T-helper 1 cell (primary cell): ENCODE data around the gene TBPL1.
"Not testable (repeated sequence)": the region's sequence is repeated elsewhere in the genome, so short reads cannot be mapped to it uniquely, and the experiment has no call there.

Experiments
- DNase-seq, 5 donors: peaks; one replicate each; pipeline ENCODE4 v3.0.0-alpha.2; 2012 to 2020

The TBPL1 gene

DNA sequence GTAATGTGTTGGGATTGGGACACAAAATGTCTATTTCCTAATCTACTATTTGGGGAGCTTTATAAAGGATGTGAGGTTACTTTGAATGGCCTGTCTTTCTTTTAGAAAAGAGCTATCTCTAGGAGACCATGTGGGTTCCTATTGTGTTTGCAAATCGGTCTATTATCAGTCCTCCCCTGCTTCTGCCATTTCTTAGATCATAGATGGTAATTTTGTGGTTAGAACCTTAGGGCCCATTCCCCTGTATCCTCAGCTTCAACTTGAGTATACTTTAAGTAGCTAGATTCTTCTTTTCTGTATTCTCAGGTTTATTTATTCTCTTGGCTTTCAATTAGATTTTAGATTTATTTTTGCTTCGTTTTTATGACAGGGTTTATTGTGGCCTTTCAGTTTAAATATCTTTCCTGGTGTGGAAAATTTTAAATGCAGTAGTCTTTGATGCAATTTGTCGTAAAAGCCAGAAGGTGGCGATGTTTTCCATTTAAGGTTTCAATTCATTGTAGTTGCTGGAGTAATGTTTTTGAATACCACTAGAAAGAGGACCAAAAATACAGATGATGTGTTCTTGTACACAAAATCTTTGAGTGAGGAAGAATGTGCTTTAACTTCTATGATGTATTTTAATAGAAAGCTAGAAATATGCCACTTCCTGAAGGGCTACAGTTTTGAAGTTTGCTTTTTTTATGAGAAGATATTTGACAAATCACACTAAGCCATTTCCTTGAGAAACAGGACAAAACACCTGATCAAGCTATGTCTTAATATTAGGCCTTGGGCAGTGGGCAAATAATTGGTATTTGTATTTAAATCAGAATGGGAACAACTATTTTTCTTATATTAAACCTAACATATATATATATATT is 20.3 kb downstream of the TBPL1 start:
- peak in 1 of 5 donors; percentile 46 for DNase-seq

DNA sequence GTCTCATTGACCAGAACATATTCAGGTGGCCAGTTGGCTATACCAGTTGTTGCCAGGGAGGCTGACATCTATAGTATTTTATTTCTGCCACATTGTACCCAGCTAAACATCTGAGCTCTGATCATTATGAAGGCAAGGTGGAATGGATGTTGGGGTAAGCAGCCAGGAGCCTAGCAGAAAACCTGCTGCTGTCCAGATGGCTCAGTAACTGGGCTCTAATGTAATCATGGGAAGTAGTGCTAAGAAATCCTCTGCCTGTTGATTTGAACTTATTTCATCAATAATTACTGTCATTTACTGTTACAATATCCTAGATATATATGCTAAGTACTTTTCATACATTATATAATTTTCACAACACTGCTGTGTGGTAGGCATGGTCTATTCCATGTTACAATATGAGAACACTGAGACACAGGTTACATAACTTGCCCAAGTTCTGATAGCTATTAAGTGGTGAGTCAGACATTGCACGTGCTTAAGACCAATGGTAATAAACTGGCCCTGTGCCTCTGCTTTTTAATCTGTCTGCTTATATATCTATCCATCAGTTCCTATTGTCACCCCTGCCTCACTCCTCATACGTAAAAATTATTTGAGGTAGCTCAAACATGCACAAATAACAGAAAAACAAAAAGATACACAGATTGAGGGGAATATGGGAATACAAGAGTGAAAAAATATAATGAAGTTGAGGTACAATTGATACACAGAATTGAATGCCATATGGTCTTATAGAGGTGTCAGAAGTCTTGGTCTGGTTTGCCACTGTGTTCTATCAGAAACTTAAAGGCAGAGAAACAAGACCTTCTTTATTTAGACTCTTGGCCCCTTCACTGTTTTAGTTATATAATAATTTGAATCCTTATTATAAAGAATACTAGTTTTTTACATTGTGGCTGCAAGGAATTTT is 25.2 kb downstream of the TBPL1 start:
- DNase-seq = no peak

DNA sequence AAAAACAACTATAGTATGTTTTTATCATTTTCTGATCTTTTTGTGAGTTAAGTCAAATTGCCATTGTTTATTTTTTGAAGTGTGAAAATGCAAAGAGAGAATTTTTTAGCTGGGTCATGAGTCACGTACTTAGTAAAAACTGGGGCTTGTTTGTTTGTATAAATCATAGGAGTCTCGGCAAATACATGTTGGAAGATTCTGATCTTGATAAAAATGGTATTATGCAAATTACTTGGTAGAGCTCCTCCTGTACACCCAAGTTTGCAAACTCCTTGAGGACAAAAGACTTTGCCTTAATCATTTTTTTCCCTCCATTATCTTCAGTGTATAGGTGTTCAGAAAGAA is 25.8 kb downstream of the TBPL1 start:
- no peak for DNase-seq

DNA sequence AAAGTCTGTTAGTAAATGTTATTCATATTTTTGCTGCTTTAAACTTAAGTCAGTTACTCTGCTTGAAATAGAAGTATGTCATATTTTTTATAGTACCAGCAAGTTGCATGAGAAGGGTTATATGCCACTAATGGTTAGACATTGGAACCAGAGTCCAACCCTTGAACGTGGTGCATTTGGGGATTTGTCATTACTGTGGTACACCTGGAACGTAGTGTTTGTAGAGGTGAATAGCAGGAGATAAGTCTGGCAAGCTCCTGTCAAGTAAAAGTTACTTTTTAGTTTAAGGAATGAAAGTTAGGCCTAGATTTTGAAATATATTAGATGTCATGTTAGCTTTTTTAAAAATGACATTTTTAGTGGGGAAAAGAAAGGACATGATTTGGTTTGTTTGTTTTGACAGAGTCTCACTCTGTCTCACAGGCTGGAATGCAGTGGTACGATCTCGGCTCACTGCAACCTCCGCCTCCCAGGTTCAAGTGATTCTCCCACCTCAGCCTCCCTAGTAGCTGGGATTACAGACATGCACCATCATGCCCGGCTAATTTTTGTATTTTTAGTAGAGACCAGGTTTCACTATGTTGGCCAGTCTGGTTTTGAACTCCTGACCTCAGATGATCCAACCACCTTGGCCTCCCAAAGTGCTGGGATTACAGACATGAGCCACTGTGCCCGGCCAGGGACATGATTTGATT is 26.4 kb downstream of the TBPL1 start:
- not testable (repeated sequence) for DNase-seq

DNA sequence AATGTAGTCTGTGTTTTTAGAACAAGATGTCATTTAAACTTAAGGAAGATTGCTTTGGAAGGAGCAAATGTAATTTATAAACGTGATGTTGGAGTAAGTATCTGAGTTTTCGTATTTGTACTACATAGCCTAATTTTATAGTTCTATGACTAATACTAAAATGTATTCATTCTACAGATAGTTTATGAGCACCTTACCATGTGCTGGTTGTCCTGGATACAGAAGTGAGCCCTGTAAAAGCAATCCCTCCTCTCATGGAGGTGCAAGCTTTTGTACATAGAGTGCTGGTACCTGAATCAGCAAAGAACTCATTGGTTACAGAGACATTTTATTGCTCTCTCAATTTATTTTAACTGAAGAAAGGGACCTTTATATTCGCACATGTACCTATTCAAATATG is 27.1 kb downstream of the TBPL1 start:
- no peak for DNase-seq

DNA sequence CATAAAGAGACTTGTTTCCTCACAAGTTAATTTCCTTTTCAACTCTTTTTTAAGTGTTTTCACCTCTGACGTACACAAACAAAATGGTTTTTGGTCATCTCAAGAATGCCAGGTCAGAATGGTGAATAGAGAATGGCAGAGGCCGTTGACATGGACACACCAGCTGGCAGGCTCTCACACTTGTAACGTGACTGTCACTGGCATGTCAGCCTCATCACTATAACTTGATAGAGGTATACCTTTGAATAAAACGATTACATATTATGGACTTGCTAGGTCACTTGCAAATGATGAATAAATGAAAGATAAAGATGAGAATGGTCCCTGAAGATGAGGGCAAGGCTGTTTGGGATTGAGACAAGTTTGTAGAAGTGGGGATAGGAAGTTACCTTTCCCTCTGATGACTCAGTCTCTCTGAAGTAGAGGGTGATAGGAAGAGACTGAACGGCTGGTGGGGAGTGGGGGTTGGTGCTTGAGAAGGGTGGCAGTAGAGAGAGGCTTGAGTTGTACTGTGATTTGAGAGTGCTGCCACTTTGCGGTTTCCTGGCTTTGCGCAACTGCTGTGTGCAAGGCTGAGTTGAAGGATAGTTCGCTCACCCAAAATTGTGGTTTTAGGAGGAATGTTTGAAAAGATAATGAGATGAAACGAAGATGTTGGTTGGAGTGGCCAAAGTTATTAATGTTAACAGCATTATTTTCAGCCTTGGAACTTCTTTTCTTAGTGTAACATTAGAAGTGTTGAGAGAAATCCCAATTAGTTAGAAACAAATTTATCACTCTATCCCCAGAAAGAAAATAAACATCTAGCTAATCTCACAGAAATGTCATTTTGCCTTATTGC is 30.3 kb downstream of the TBPL1 start:
- DNase-seq = peak in 3 of 5 donors; percentile 13 to 76 (median 25)

DNA sequence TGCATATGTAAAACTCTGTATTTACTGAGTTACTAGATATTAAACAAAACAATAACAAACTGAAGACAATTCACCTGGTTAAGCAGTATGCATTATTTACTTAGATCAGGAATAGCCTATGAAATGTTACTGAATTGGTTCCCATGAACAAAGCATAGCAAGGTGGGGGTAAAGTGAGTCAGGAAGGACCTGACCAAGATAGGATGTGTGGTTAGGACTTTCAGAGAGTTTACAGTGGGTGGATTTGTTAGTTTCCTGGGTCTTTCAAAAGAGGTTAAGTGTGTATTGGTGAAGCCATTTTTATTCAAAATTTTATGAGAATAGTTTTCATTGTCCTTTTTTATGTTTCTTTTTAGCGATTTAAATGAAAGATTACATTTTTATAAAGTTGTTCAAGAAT is 32.9 kb downstream of the TBPL1 start:
- DNase-seq = peak in 1 of 5 donors; percentile 16

DNA sequence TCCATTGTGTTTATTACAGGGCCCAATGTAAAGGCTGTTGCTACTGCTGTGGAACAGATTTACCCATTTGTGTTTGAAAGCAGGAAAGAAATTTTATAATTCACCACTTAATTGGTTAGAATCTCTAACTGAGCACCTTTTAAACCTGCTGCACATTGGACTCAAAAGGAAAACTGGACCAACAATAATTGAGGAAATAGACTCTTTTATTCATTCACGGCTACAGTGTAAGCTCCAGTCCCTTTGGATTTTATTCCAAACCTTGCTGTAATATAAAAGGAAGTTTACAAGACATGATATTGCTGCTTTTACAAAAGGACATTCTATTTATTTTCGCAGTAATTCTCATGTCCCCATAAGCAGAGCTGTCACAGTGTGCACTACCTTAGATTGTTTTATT is 33.9 kb downstream of the TBPL1 start:
- DNase-seq = no peak

DNA sequence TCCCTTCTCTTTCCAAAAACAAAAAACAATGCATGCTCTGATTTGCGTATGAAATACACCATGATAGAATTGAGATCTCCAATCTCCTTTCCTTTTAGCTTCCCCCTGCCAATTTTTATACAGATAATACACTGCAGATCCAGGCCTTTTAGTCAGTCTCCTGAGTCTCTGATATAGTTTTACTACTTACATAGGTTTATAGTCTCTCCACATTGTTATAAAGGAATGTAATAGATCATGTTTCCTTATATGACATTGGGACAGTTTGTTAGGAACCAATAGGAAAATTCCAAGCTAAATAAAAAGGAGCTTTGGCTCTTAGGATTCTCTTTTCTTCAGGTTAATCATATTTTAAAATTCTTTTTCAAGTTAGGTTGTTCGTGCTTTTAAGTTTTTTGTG is 36.5 kb downstream of the TBPL1 start:
- DNase-seq = no peak

DNA sequence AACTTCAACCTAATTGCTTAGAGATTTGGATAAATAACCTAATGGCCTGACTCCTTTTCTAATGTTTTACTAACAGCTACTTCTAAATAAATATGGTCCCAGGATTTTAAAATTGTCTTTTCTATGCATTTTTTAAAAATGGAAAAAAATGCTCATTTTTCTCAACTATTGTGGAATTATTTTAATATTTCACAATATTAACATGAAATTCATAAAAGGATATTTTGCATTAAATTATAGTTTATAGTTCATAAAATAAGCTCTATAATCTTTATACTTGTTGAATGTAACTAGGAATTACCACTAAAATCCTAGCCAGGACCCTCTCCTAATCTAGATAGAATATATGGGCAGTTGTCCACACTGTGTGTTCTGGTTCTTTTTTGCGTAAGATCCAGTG is 37.3 kb downstream of the TBPL1 start:
- no peak for DNase-seq

DNA sequence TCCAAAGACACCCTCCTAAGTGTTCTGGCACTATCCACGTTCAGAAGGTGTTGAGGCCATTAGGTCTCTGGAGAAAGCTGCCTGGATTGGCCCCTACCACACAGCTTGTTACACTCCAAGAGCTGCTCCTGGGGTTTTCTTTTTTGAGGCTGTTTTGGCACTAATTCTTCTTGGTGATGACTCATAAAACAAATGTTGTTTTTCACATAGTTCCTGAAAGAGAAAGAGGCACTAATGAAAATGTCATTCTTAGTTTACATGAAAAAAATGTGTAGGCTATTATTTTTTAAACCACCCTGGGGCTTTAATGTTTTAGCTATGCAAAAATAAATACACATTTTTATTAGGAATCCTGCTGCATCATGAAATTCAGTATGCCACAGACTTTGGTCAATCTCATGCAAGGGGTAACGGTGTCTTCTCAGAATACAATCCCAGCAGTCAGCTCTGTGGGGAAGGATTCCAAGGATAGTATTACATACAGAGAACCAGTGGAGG is 38.1 kb downstream of the TBPL1 start:
- DNase-seq = no peak

DNA sequence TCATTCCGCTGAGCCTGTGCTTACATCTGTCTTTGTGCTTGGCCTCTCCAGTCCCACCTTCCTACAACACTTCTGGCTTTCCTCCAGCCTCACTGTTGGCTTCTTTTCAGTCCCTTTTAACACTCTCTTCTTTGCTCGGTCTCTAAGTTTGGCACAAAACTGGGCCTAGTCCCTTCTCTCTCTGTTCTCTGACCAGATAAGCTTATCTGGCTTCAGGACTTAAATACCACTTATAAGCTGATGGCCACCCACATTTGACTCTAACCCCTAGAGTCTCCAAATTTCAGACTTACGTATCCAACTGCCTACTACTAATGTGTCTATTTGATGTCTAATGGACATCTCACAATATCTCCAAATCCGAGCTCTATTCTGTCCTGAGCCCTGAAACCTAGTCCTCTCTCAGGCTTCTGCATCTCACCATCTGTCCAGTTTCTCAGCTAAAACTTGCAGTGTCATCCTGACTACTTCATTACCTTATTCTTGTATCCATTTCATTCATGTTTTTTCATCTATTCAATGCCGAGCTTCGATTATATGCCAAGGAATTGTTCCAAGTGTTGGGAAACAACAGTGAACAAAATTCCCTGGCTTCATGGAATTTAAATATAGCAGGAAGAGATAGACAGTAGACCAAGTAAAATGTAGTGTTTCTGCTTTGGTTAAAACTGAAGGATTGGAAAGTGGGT is 40.1 kb downstream of the TBPL1 start:
- DNase-seq = no peak

DNA sequence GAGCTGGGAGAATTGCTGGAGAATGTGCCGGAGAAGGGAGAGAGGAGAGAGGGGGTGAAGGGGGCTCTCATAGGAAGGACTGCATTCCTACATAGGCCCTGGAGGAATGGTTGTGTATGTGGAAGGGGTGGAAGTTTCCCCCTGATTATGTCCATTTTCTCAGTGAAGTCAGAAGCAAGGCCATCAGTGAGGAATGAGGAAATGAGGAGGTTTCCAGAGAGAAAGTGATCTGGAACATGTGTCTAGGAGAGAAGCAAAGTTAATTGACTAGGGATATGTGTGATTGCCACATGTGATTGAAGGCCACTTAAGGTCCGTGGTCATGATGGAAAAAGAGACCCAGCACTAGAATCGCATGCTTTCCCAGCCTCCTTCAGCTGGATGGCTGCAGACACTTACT is 42.3 kb downstream of the TBPL1 start:
- DNase-seq = no peak

DNA sequence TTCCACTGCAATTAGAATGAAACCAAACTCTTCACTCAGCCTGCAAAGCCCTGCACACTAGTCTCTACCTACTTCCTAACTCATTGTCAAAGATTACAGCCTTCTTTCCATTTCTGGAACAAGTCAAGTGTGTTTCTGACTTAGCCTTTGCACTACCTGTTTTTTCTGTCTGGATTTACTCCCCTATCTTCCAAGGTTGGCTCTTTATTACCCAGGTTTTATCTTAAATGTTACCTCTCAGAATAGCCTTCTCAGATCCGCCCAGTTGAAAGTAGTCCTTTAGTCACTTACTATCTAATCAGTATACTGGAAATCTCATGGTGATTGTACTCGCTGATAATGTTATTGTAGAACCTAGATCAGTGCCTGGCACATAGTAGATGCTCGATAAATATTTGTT is 42.7 kb downstream of the TBPL1 start:
- no peak for DNase-seq

DNA sequence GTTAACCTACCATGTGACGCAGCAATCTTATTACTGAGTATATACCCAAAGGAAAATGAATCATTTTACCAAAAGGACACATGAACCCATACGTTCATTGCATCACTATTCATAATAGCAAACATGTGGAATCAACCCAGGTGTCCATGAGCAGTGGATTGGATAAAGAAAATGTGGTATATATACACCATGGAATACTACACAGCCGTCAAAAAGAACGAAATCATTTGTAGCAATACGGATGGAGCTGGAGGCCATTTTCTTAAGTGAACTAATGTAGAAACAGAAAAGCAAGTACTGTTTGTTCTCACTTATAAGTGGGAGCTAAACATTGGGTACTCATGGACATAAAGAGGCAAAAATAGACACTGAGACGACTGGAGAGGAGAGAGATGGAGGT is 44.2 kb downstream of the TBPL1 start:
- DNase-seq = no peak

DNA sequence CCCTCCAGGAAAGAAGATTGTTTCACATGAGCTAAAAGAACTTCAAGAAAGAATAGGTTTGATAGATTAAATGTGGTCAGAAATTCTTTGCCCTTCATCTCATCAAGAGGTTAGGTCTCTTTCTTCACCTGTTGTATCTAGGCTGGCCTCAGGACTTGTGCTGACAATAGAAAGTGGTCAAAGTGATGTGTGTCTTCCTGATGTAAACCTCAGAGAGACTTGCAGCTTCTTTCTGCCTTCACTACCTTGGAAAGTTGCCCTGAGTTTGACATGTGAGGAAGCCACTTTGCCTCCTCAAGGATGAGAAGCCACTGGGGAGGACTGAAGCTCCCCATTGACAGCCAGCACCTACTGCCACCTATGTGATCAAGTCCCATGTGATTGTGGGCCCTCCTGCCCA is 46.3 kb downstream of the TBPL1 start:
- DNase-seq = no peak

DNA sequence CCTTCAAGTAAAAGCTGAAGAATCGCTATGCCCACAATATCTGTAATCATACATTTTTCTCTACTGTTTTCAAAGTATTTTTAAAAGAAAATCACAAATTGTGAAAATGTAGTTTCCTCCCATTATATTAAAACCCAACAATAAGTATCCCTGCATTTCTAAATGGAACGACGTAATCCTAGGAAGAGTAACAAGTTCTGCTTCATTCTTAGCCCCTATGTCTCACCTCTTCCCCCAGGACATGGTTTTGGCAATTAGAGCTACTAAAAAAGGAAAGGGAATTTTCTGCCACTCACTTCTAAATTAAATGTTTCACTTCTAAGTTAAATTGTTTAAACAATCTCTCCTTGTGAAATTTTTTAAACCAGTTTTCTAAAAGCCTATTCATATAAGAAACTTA is 47.4 kb downstream of the TBPL1 start:
- no peak for DNase-seq

DNA sequence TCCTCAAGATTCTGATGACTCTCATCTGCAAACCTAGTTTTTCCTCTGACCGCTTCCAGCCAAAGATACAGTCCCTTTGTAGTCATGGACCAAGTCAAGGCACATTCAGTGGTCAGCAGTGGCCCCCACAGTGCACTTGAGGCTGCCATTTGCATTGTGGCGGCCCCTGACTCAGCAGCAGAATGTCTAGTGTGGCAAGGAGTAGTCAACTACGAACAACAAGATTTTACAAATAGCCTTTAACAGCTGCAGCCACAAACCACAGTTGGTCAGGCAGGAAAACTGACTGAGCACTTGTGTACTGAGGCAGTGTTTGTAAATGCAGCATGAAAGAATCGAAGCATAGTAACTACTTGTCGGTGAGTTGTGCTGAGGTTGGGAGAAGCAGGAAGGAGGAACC is 49.8 kb downstream of the TBPL1 start:
- no peak for DNase-seq

DNA sequence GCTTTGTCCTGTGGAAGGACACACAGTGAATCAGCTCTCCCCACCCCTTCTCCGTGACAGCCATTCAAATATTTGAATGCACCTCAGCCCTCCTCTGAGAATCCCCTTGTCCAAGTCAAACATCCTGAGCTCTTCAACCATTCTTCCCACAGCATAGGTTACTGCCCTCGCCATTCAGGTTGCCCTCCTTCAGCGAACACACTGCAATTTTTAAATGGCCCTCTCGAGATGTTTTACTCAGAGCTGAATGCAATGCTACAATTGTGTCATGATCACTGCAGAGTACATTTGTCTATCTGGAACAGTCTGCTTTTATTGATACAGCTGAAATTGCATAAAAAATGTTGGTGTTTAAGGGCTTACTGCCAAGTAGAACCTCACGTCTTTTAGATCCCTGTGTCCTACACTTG is 50.5 kb downstream of the TBPL1 start:
- DNase-seq = no peak

DNA sequence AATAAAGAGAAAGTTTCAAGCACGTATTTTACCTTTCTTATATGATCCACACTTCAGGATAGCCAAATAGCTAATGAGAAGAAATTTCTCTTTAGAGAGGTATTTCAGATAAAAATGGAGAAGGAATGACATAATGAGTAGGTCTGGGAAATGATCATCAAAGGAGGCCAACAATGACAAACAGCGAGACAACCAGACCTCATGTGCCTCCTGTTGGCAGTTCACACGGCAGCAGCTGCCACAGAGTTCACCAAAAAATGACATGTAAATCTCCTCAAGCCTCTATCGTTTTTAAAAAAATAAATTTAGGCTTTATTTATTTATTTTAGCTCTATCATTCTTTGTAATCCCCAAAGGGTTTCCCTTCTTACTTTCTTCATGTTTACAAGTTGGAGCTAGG is 51.7 kb downstream of the TBPL1 start:
- no peak for DNase-seq

DNA sequence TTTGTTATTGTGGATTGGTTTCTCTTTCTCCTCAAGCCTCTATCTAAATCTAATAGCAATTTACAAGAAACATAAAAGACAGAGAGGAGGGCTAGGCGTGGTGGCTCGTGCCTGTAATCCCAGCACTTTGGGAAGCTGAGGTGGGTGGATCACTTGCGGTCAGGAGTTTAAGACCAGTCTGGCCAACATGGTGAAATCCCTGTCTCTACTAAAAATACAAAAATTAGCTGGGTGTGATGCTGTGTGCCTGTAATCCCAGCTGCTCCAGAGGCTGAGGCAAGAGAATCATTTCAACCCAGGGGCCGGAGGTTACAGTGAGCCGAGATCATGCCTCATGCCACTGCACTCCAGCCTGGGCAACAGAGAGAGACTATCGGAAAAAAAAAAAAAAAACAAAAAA is 52.8 kb downstream of the TBPL1 start:
- DNase-seq = no peak

DNA sequence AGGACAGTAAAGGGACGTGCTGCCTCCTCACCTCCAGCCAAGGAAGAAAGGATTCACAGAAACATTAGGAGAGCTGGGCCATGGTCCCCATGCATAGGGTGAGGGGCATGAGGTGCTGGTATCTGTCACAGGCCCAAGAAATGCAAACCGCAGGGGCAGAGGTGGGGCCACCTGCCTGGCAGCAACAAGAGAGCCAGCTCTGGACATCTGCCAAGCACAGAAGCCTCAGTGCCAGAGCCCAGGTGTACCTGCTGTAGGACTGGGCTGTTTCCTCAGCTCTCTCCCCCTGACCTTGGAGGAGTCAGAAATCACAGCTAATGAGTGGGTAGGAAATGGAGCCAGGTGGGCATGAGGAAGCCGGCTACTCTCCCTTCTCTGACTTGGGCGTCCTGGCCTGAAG is 54.1 kb downstream of the TBPL1 start:
- DNase-seq = no peak
